GM12872 (cell line): ENCODE results near the gene HSD17B2.

Experiments used
- TF ChIP-seq, protein P1 (sequence below): IDR thresholded peaks from 3 replicates; pipeline ENCODE4 v1.5.1; 2011; ENCODE audit warnings: low read depth, mild to moderate bottlenecking, low read length, moderate library complexity; ENCODE audit not compliant: insufficient read depth

Gene HSD17B2

DNA sequence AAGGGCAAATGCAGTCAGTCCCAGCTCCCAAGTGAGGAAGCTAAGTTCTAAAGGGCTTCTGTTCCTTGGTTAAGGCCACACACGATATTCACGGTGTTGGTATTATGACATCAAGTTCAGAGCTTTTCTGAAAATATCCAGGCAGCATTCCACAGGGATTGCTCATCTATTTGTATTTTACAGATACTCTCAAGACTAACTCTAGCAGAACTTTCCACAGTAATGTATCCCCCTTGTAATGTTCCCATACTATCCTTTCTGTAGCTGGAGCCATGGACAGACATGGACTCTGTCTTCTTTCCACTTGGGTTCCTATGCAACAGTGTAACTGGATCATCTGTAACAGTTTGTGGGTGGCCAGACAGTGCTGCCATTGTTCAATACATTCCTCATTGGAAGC lies 37.3 kb upstream of the HSD17B2 start:
- TF ChIP-seq, protein P1, sequence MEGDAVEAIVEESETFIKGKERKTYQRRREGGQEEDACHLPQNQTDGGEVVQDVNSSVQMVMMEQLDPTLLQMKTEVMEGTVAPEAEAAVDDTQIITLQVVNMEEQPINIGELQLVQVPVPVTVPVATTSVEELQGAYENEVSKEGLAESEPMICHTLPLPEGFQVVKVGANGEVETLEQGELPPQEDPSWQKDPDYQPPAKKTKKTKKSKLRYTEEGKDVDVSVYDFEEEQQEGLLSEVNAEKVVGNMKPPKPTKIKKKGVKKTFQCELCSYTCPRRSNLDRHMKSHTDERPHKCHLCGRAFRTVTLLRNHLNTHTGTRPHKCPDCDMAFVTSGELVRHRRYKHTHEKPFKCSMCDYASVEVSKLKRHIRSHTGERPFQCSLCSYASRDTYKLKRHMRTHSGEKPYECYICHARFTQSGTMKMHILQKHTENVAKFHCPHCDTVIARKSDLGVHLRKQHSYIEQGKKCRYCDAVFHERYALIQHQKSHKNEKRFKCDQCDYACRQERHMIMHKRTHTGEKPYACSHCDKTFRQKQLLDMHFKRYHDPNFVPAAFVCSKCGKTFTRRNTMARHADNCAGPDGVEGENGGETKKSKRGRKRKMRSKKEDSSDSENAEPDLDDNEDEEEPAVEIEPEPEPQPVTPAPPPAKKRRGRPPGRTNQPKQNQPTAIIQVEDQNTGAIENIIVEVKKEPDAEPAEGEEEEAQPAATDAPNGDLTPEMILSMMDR = no peak

- TF ChIP-seq, protein P1 = no peak
These were observed 32.2 kb upstream of the HSD17B2 start for GRCh38 chr16:82002831-82003230.

GRCh38 chr16:82004601-82005000 lies 30.5 kb upstream of the HSD17B2 start:
- TF ChIP-seq, protein P1 = no peak

DNA sequence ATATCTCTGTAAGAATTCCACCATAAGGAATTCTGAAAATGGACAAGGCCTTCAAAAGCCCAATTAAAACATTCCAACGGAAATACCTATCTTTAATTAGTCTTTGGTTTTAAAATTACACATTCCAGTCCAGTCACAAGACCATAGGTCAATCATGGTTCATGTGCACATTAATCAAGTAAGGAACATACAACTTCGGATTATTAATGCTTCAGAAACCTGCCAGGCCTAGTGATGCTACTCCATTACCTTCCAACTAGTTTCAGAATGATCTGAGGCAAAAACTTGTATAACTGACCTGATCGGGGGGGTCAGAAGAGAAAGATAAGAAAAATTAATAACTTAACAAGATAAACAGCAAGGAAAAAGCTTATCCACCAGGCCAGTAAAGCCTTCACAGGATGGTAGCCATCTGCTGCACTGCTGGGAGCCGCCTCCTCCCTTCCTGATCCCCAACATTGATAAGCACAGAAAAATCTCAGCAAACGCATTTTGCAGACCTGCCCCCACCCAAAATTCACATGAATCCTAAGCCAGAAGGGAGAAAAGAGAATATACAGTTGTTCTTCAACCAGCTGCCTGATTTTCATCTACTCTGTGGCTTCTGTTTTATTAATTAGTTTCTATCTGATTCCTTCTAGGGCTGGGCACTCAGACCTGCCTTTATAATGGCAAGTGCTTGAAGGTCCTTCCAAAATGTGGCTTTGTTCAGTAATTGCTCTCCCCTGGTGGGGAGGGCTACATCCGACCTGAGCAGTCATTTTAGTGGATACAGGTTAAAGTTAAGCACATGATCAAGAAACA lies 29.8 kb upstream of the HSD17B2 start:
- TF ChIP-seq, protein P1 = no peak

GRCh38 chr16:82006036-82006435 lies 29.0 kb upstream of the HSD17B2 start:
- TF ChIP-seq, protein P1 = no peak

GRCh38 chr16:82007189-82007588 lies 27.9 kb upstream of the HSD17B2 start:
- TF ChIP-seq, protein P1 = no peak

GRCh38 chr16:82008957-82009592 lies 26.0 kb upstream of the HSD17B2 start:
- TF ChIP-seq, protein P1 = no peak
